Measurements from ENCODE around the gene CNTRL. TPM values are rescaled to one million over a fixed set of nuclear protein-coding genes. Genes with fewer than 3 reads are reported as not detected.

CNTRL gene
- total and polyA plus RNA-seq, 2 donors (not counting 1 experiment from before 2014, with no cell fraction given), result 3.8 to 6.8 TPM

- H3K36me3 ChIP-seq (ENCODE audit: control insufficient read depth, insufficient read depth, low read length), result no peaks in the 10 kb centered on the region
- TF ChIP-seq CTCF (conservative IDR thresholded peaks at IDR 0.05 in 1 of 2, IDR thresholded peaks at IDR 0.05 in 1 of 2; ENCODE audit: low read depth in 1 of 2, low read length in 2 of 2) (no peak), EZH2 (IDR thresholded peaks at IDR 0.05; ENCODE audit: low read length, missing control alignments) (no peak)
- no peaks in the 10 kb centered on the region for H3K4me1 ChIP-seq (ENCODE audit: control insufficient read depth, extremely low read depth, insufficient read depth, low read length)
- H3K4me2 ChIP-seq (ENCODE audit: extremely low read depth, insufficient read depth, low read length), result no peak overlapping the region
- no peak overlapping the region for H3K27ac ChIP-seq (ENCODE audit: insufficient read depth, low read length)
- no peak overlapping the region for H3K9ac ChIP-seq (ENCODE audit: insufficient read depth, low read length)
- no peak for DNase-seq (ENCODE audit: low read depth in 2 of 2)
- H4K20me1 ChIP-seq (ENCODE audit: control insufficient read depth, extremely low read depth, insufficient read depth, low read length), result no peaks in the 10 kb centered on the region
- no peak overlapping the region for H3K4me3 ChIP-seq (replicated peaks in 1 of 4; ENCODE audit: control extremely low read depth in 1 of 4, insufficient read depth in 1 of 4, low read depth in 3 of 4, low read length in 4 of 4)
- no peak overlapping the region for H2AFZ ChIP-seq (ENCODE audit: low read length)
- no peaks in the 10 kb centered on the region for H3K79me2 ChIP-seq (ENCODE audit: control insufficient read depth, insufficient read depth, low read length)
- no peaks in the 10 kb centered on the region for H3K9me3 ChIP-seq (ENCODE audit: control insufficient read depth, insufficient read depth, low read depth, low read length)
- no peaks in the 10 kb centered on the region for H3K27me3 ChIP-seq (ENCODE audit: control insufficient read depth, insufficient read depth, low read length)
These were observed 36.4 kb upstream of the CNTRL start for GRCh38 chr9:121038362-121038761.

DNA sequence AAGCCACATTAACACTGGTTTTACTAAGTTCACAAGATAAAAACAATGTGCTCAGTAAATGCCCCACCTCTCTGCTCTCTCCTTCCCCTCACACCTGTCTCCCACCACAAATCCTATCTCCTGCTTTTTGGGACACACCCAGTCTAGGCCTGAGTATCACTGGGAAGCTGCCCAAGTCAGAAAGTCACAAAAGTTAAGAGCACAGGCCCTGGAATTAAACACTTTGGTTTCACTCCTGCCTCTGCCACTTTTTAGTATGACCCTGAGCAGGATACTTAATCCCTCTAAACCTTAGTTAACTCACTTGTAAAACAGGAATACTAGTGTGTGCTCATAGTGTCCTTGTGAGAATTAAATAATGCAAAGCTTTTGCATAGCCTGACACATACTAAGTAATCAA, 36.0 kb upstream of the CNTRL start:
- no peak overlapping the region for H3K9ac ChIP-seq (ENCODE audit: insufficient read depth, low read length)
- H3K4me1 ChIP-seq (ENCODE audit: control insufficient read depth, extremely low read depth, insufficient read depth, low read length), result no peaks in the 10 kb centered on the region
- no peaks in the 10 kb centered on the region for H3K79me2 ChIP-seq (ENCODE audit: control insufficient read depth, insufficient read depth, low read length)
- no peak overlapping the region for H3K4me2 ChIP-seq (ENCODE audit: extremely low read depth, insufficient read depth, low read length)
- no peak for DNase-seq (ENCODE audit: low read depth in 2 of 2)
- no peaks in the 10 kb centered on the region for H4K20me1 ChIP-seq (ENCODE audit: control insufficient read depth, extremely low read depth, insufficient read depth, low read length)
- no peaks in the 10 kb centered on the region for H3K36me3 ChIP-seq (ENCODE audit: control insufficient read depth, insufficient read depth, low read length)
- no peak overlapping the region for H3K27ac ChIP-seq (ENCODE audit: insufficient read depth, low read length)
- H3K4me3 ChIP-seq (replicated peaks in 1 of 4; ENCODE audit: control extremely low read depth in 1 of 4, insufficient read depth in 1 of 4, low read depth in 3 of 4, low read length in 4 of 4), result no peak overlapping the region
- H3K27me3 ChIP-seq (ENCODE audit: control insufficient read depth, insufficient read depth, low read length), result no peaks in the 10 kb centered on the region
- TF ChIP-seq EZH2 (IDR thresholded peaks at IDR 0.05; ENCODE audit: low read length, missing control alignments), result no peak
- H2AFZ ChIP-seq (ENCODE audit: low read length), result no peak overlapping the region
- no peaks in the 10 kb centered on the region for H3K9me3 ChIP-seq (ENCODE audit: control insufficient read depth, insufficient read depth, low read depth, low read length)

- H3K9ac ChIP-seq (ENCODE audit: insufficient read depth, low read length), result no peak overlapping the region
- DNase-seq (ENCODE audit: low read depth in 2 of 2), result no peak
- TF ChIP-seq CTCF (conservative IDR thresholded peaks at IDR 0.05 in 1 of 2, IDR thresholded peaks at IDR 0.05 in 1 of 2; ENCODE audit: low read depth in 1 of 2, low read length in 2 of 2) (no peak), EZH2 (IDR thresholded peaks at IDR 0.05; ENCODE audit: low read length, missing control alignments) (no peak)
- H4K20me1 ChIP-seq (ENCODE audit: control insufficient read depth, extremely low read depth, insufficient read depth, low read length), result no peaks in the 10 kb centered on the region
- H3K9me3 ChIP-seq (ENCODE audit: control insufficient read depth, insufficient read depth, low read depth, low read length), result no peaks in the 10 kb centered on the region
- no peak overlapping the region for H3K4me3 ChIP-seq (replicated peaks in 1 of 4; ENCODE audit: control extremely low read depth in 1 of 4, insufficient read depth in 1 of 4, low read depth in 3 of 4, low read length in 4 of 4)
- H3K27me3 ChIP-seq (ENCODE audit: control insufficient read depth, insufficient read depth, low read length), result no peaks in the 10 kb centered on the region
- no peaks in the 10 kb centered on the region for H3K4me1 ChIP-seq (ENCODE audit: control insufficient read depth, extremely low read depth, insufficient read depth, low read length)
- H3K27ac ChIP-seq (ENCODE audit: insufficient read depth, low read length), result no peak overlapping the region
- H3K79me2 ChIP-seq (ENCODE audit: control insufficient read depth, insufficient read depth, low read length), result no peaks in the 10 kb centered on the region
- no peak overlapping the region for H3K4me2 ChIP-seq (ENCODE audit: extremely low read depth, insufficient read depth, low read length)
- no peak overlapping the region for H2AFZ ChIP-seq (ENCODE audit: low read length)
- no peaks in the 10 kb centered on the region for H3K36me3 ChIP-seq (ENCODE audit: control insufficient read depth, insufficient read depth, low read length)
These were observed 26.6 kb upstream of the CNTRL start for GRCh38 chr9:121048175-121048574.
